HL-60 (cell line): ENCODE results near the gene PLEKHA3.

Experiments
- DNase-seq, 2 experiments: peaks; one replicate each; pipeline ENCODE4 v3.0.0-alpha.2; 2010 to 2020; ENCODE audit warnings: low read depth in 1 of 2, low spot score in 1 of 2
- H3K27ac ChIP-seq: fragments of 250-450 bp; sonication (Bioruptor Pico); replicated peaks from 2 replicates; pipeline ENCODE4 v1.5.1; 2020; ENCODE audit warnings: mild to moderate bottlenecking, moderate library complexity
- H3K27me3 ChIP-seq: fragments of 250-450 bp; sonication (Bioruptor Pico); 2 replicates; pipeline ENCODE4 v1.5.1; 2021; ENCODE audit warnings: mild to moderate bottlenecking, moderate library complexity; ENCODE audit not compliant: insufficient read depth, poor library complexity, severe bottlenecking
- H3K4me3 ChIP-seq: replicated peaks from 2 replicates; pipeline ENCODE4 v1.5.1; 2011; ENCODE audit warnings: mild to moderate bottlenecking, control low read depth, low read length; ENCODE audit not compliant: insufficient read depth
- GABPA ChIP-seq: IDR thresholded peaks from 2 replicates; pipeline ENCODE4 v1.6.1; 2012; ENCODE audit warnings: low read depth
- POLR2AphosphoS5 ChIP-seq: IDR thresholded peaks from 2 replicates; pipeline ENCODE4 v1.6.1; 2012; ENCODE audit warnings: low read depth
- SPI1 ChIP-seq: IDR thresholded peaks from 2 replicates; pipeline ENCODE4 v1.6.1; 2012; ENCODE audit warnings: low read depth, mild to moderate bottlenecking, borderline replicate concordance
- TF ChIP-seq, protein P1 (sequence below): IDR thresholded peaks from one replicate; pipeline ENCODE4 v1.5.1; 2011; ENCODE audit warnings: low read length, control low read depth, inconsistent platforms; ENCODE audit not compliant: insufficient read depth
- TF ChIP-seq, protein P2 (sequence below): IDR thresholded peaks from 2 replicates; pipeline ENCODE4 v1.6.1; 2012; ENCODE audit warnings: low read depth; ENCODE audit not compliant: insufficient replicate concordance

The PLEKHA3 gene

GRCh38 chr2:178484245-178485041, 4.2 kb downstream of the PLEKHA3 start:
- TF ChIP-seq GABPA (no peak), POLR2AphosphoS5 (no peak), SPI1 (no peak)
- TF ChIP-seq, protein P1, sequence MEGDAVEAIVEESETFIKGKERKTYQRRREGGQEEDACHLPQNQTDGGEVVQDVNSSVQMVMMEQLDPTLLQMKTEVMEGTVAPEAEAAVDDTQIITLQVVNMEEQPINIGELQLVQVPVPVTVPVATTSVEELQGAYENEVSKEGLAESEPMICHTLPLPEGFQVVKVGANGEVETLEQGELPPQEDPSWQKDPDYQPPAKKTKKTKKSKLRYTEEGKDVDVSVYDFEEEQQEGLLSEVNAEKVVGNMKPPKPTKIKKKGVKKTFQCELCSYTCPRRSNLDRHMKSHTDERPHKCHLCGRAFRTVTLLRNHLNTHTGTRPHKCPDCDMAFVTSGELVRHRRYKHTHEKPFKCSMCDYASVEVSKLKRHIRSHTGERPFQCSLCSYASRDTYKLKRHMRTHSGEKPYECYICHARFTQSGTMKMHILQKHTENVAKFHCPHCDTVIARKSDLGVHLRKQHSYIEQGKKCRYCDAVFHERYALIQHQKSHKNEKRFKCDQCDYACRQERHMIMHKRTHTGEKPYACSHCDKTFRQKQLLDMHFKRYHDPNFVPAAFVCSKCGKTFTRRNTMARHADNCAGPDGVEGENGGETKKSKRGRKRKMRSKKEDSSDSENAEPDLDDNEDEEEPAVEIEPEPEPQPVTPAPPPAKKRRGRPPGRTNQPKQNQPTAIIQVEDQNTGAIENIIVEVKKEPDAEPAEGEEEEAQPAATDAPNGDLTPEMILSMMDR: no peak
- TF ChIP-seq, protein P2, sequence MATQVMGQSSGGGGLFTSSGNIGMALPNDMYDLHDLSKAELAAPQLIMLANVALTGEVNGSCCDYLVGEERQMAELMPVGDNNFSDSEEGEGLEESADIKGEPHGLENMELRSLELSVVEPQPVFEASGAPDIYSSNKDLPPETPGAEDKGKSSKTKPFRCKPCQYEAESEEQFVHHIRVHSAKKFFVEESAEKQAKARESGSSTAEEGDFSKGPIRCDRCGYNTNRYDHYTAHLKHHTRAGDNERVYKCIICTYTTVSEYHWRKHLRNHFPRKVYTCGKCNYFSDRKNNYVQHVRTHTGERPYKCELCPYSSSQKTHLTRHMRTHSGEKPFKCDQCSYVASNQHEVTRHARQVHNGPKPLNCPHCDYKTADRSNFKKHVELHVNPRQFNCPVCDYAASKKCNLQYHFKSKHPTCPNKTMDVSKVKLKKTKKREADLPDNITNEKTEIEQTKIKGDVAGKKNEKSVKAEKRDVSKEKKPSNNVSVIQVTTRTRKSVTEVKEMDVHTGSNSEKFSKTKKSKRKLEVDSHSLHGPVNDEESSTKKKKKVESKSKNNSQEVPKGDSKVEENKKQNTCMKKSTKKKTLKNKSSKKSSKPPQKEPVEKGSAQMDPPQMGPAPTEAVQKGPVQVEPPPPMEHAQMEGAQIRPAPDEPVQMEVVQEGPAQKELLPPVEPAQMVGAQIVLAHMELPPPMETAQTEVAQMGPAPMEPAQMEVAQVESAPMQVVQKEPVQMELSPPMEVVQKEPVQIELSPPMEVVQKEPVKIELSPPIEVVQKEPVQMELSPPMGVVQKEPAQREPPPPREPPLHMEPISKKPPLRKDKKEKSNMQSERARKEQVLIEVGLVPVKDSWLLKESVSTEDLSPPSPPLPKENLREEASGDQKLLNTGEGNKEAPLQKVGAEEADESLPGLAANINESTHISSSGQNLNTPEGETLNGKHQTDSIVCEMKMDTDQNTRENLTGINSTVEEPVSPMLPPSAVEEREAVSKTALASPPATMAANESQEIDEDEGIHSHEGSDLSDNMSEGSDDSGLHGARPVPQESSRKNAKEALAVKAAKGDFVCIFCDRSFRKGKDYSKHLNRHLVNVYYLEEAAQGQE: no peak
- Histone ChIP-seq H3K4me3 (no peak overlapping the region), H3K27ac (no peak overlapping the region), H3K27me3 (no peaks in the 10 kb centered on the region)
- no peak for DNase-seq

- Histone ChIP-seq H3K4me3 (no peak overlapping the region), H3K27ac (no peak overlapping the region), H3K27me3 (no peaks in the 10 kb centered on the region)
- TF ChIP-seq, protein P1: no peak
- TF ChIP-seq POLR2AphosphoS5 (no peak), GABPA (no peak), SPI1 (no peak)
- TF ChIP-seq, protein P2: no peak
- no peak for DNase-seq
Measured at GRCh38 chr2:178485356-178485755, 5.1 kb downstream of the PLEKHA3 start.

DNA sequence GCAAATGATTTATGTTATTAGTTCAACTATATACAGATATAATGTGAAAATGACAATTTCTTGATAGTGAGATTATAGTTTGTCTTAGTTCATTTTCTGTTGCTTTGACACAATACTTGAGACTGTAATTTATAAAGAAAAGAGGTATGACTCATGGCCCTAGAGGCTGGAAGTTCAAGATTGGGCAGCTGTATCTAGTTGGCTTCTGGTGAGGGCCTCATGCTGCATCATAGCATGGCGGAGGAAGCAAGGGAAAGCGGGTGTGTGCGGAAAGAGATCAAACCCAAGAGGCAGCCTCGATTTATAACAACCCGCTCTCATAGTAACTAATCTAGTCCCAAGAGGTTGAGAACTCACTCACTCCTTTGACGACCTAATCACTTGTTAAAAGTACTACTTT, 11.4 kb downstream of the PLEKHA3 start:
- DNase-seq: no peak
- no peak overlapping the region for H3K27ac ChIP-seq
- TF ChIP-seq POLR2AphosphoS5 (no peak), GABPA (no peak), SPI1 (no peak)
- TF ChIP-seq, protein P1: no peak
- TF ChIP-seq, protein P2: no peak
- no peak overlapping the region for H3K4me3 ChIP-seq
- H3K27me3 ChIP-seq: no peaks in the 10 kb centered on the region
